ENCODE results near the gene LHX1. TPM values are rescaled to one million over a fixed set of nuclear protein-coding genes. Genes with fewer than 3 reads are reported as not detected.
A peak's percentile ranks its signal among the peaks of the same experiment; 100 is the strongest.

Gene LHX1
- total RNA-seq, 4 donors from 2014 or later = not detected

DNA sequence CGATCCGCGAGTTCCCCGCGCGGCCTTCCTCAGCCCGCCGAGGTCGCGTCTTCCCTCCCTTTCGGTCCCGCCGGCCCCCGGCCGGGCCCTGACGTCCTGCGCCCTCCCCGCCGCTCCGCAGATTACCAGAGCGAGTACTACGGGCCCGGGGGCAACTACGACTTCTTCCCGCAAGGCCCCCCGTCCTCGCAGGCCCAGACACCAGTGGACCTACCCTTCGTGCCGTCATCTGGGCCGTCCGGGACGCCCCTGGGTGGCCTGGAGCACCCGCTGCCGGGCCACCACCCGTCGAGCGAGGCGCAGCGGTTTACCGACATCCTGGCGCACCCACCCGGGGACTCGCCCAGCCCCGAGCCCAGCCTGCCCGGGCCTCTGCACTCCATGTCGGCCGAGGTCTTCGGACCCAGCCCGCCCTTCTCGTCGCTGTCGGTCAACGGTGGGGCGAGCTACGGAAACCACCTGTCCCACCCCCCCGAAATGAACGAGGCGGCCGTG is 5.4 kb downstream of the LHX1 start:
- Histone ChIP-seq H3K27me3 (peaks cover 100% of the 10 kb centered on the region), H3K4me1 (peaks cover 11 to 22% (median 19%) of the 10 kb centered on the region in 4 donors), H3K9me3 (no peaks in the 10 kb centered on the region), H3K27ac (no peak overlapping the region), H3K4me3 (peak overlapping the region in 1 of 4 donors; percentile 23), H3K36me3 (no peaks in the 10 kb centered on the region)
- in situ Hi-C loops (cut with MboI; ENCODE audit: low pct_ligation_motif_present in 1 of 4, low pct_unique_long_range_greater_than_20kb in 1 of 4, low sequenced_read_pairs in 3 of 4) (no loop called here), intact Hi-C loops (cut with DNase I; ENCODE audit: low total_unique reads) (no loop called here)
- no peak for DNase-seq
- TF ChIP-seq POLR2A (IDR thresholded peaks at IDR 0.05) (no peak), EP300 (IDR thresholded peaks at IDR 0.05; ENCODE audit: low read depth) (no peak), POLR2AphosphoS5 (IDR thresholded peaks at IDR 0.05) (no peak)
- TF ChIP-seq, protein P1, sequence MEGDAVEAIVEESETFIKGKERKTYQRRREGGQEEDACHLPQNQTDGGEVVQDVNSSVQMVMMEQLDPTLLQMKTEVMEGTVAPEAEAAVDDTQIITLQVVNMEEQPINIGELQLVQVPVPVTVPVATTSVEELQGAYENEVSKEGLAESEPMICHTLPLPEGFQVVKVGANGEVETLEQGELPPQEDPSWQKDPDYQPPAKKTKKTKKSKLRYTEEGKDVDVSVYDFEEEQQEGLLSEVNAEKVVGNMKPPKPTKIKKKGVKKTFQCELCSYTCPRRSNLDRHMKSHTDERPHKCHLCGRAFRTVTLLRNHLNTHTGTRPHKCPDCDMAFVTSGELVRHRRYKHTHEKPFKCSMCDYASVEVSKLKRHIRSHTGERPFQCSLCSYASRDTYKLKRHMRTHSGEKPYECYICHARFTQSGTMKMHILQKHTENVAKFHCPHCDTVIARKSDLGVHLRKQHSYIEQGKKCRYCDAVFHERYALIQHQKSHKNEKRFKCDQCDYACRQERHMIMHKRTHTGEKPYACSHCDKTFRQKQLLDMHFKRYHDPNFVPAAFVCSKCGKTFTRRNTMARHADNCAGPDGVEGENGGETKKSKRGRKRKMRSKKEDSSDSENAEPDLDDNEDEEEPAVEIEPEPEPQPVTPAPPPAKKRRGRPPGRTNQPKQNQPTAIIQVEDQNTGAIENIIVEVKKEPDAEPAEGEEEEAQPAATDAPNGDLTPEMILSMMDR (IDR thresholded peaks at IDR 0.05) = no peak
- 0 to 24% methylated on average over 2 to 59 of the region's 59 CpGs for WGBS, 2 donors (ENCODE audit: low coverage in 1 of 2)

DNA sequence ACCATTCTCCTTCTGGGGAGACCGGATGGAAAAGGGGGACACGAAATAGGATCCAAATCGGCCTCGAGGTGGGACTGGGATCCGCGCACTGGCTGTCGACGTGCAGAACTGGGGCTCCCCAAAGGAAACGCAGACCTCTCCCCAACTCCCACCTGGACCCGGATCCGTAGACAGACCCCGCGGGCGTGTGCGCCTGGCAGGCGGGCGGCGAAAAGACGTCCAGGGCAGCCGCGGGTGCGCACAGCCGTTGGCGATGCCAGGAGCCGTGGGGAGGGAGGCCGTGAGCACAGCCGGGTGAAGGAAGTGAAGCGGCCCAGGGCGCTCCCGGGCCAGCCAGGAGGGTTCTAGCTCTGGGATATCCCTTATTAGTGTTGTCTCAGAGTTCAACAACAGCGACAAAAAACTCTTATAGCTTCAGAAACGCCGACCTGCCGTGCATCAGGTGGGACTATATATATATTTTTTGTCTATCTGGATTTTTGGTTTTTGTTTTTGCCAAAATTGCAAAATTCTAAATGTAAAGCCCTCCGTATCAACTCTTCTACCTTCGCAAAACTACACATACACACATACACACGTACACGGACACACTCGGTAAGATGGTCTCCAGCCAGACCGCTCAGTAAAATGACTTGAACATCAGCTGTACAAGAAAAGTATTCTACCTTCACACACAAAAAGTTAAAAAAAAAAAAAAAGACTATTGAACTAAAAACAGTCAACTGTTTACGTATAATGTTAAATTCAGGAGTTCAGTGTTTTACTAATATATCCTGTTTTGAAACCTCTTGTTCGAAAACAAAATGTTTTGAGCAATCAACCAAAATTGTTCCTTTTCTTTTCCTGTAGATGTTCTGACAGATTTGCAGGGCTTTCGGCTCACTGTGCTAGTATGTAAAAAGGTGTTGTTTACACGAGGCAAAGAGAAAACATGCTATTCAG is 6.2 kb downstream of the LHX1 start:
- Histone ChIP-seq H3K4me1 (peaks cover 6 to 22% (median 17%) of the 10 kb centered on the region in 4 donors), H3K4me3 (no peak overlapping the region), H3K36me3 (no peaks in the 10 kb centered on the region), H3K9me3 (no peaks in the 10 kb centered on the region), H3K27me3 (peaks cover 94% of the 10 kb centered on the region), H3K27ac (no peak overlapping the region)
- in situ Hi-C loops (cut with MboI; ENCODE audit: low pct_ligation_motif_present in 1 of 4, low pct_unique_long_range_greater_than_20kb in 1 of 4, low sequenced_read_pairs in 3 of 4) (no loop called here), intact Hi-C loops (cut with DNase I; ENCODE audit: low total_unique reads) (no loop called here)
- TF ChIP-seq POLR2AphosphoS5 (IDR thresholded peaks at IDR 0.05) = peak in 1 of 3 donors; percentile 6
- TF ChIP-seq, protein P1 (IDR thresholded peaks at IDR 0.05) = no peak
- DNase-seq = no peak
- WGBS, 2 donors (ENCODE audit: low coverage in 1 of 2) = 18 to 20% methylated on average over 18 to 33 of the region's 44 CpGs

DNA sequence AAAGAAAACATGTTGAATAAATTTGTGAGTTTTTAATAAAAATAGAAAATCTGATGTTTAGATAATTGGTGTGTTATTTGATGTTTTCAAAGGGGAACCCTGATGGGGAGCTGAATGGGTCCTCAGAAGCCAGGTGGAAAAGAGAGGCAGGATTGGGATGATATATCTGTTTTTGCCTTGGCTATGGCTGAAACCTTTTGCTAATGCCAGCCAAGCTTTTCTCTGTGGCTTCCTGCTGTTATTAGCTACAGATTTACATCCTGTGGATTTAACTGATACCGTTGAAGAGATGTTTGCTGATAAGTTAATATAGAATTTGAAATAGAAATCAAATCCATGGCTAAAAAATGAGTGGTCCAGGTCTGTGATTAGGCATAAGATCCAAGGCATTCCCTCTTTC is 7.3 kb downstream of the LHX1 start:
- intact Hi-C loops (cut with DNase I; ENCODE audit: low total_unique reads) = no loop called here
- in situ Hi-C loops (cut with MboI; ENCODE audit: low pct_ligation_motif_present in 1 of 4, low pct_unique_long_range_greater_than_20kb in 1 of 4, low sequenced_read_pairs in 3 of 4) = no loop called here
- H3K9me3 ChIP-seq = no peaks in the 10 kb centered on the region
- no peak overlapping the region for H3K4me3 ChIP-seq
- TF ChIP-seq POLR2AphosphoS5 (IDR thresholded peaks at IDR 0.05) (no peak), EP300 (IDR thresholded peaks at IDR 0.05; ENCODE audit: low read depth) (no peak), POLR2A (IDR thresholded peaks at IDR 0.05) (no peak)
- TF ChIP-seq, protein P1 (IDR thresholded peaks at IDR 0.05) = no peak
- peaks cover 4 to 19% (median 16%) of the 10 kb centered on the region in 4 donors for H3K4me1 ChIP-seq
- no peaks in the 10 kb centered on the region for H3K36me3 ChIP-seq
- no peak for DNase-seq
- peaks cover 84% of the 10 kb centered on the region for H3K27me3 ChIP-seq
- H3K27ac ChIP-seq = no peak overlapping the region
- 5 to 9% methylated on average over 1 of the region's 1 CpG for WGBS, 2 donors (ENCODE audit: low coverage in 1 of 2)

DNA sequence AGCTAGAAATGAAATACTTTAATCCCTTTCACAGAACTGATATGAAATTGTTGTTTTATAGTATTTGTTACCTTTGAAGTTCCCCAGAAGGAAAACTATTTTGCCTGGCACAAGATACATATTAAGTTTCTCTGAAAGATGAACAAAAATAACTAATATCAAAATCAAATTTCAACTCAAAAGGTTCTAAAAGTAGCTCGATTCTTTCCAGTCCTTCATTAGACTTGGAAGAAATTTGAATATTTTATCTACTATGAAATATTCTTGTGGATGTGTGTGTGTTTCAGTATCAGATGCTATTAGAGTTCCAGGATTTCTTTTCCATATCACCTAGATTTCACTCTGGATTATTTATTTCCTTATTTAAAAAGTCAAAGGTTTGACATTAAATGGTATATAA is 7.9 kb downstream of the LHX1 start:
- Histone ChIP-seq H3K4me1 (peaks cover 9 to 25% (median 22%) of the 10 kb centered on the region in 4 donors), H3K4me3 (no peak overlapping the region), H3K9me3 (no peaks in the 10 kb centered on the region), H3K27ac (no peak overlapping the region), H3K27me3 (peaks cover 78% of the 10 kb centered on the region), H3K36me3 (no peaks in the 10 kb centered on the region)
- intact Hi-C loops (cut with DNase I; ENCODE audit: low total_unique reads) (no loop called here), in situ Hi-C loops (cut with MboI; ENCODE audit: low pct_ligation_motif_present in 1 of 4, low pct_unique_long_range_greater_than_20kb in 1 of 4, low sequenced_read_pairs in 3 of 4) (no loop called here)
- 29 to 35% methylated on average over 1 of the region's 1 CpG for WGBS, 2 donors (ENCODE audit: low coverage in 1 of 2)
- TF ChIP-seq EP300 (IDR thresholded peaks at IDR 0.05; ENCODE audit: low read depth) (no peak), POLR2AphosphoS5 (IDR thresholded peaks at IDR 0.05) (no peak), POLR2A (IDR thresholded peaks at IDR 0.05) (no peak)
- TF ChIP-seq, protein P1 (IDR thresholded peaks at IDR 0.05) = no peak
- no peak for DNase-seq
